ENCODE results near the gene OR4X2.

GRCh38 chr11:48210052-48210451, 34.9 kb upstream of the OR4X2 start:
- TF ChIP-seq CTCF (IDR thresholded peaks at IDR 0.05), result no peak
- no peak for TF ChIP-seq POLR2A (IDR thresholded peaks at IDR 0.05)
